IMR-90 (cell line): ENCODE data around the gene NRCAM.

Experiments used
- CTCF ChIP-seq: conservative IDR thresholded peaks from 2 replicates; pipeline ENCODE4 v1.5.1; 2012; ENCODE audit warnings: mild to moderate bottlenecking, low read depth, low read length, improper control_type of control experiment
- FOS ChIP-seq: fragments of 150-350 bp; IDR thresholded peaks from 2 replicates; pipeline ENCODE4 v1.6.1; 2016; ENCODE audit warnings: low read depth, low read length
- MXI1 ChIP-seq: IDR thresholded peaks from 2 replicates; pipeline ENCODE4 v1.6.1; 2012; ENCODE audit warnings: low read depth, mild to moderate bottlenecking, low read length, moderate library complexity, borderline replicate concordance
- POLR2A ChIP-seq: IDR thresholded peaks from 2 replicates; pipeline ENCODE4 v1.6.1; 2012; ENCODE audit warnings: mild to moderate bottlenecking, low read depth, low read length
- RAD21 ChIP-seq: IDR thresholded peaks from 2 replicates; pipeline ENCODE4 v1.6.1; 2012; ENCODE audit warnings: low read length, improper control_type of control experiment
- RCOR1 ChIP-seq: IDR thresholded peaks from 2 replicates; pipeline ENCODE4 v1.6.1; 2012; ENCODE audit warnings: mild to moderate bottlenecking, low read length, improper control_type of control experiment; ENCODE audit not compliant: insufficient replicate concordance

GRCh38 chr7:108367314-108367713, 88.9 kb downstream of the NRCAM start:
- no peak for TF ChIP-seq CTCF
- no peak for TF ChIP-seq POLR2A
- TF ChIP-seq RAD21: no peak
- TF ChIP-seq FOS: no peak
- TF ChIP-seq MXI1: no peak
- no peak for TF ChIP-seq RCOR1
